HL-60 (cell line): ENCODE data around the gene PBRM1.

Experiments
- DNase-seq, 2 experiments: peaks; one replicate each; pipeline ENCODE4 v3.0.0-alpha.2; 2010 to 2020; ENCODE audit warnings: low read depth in 1 of 2, low spot score in 1 of 2
- H3K27ac ChIP-seq: fragments of 250-450 bp; sonication (Bioruptor Pico); replicated peaks from 2 replicates; pipeline ENCODE4 v1.5.1; 2020; ENCODE audit warnings: mild to moderate bottlenecking, moderate library complexity
- H3K27me3 ChIP-seq: fragments of 250-450 bp; sonication (Bioruptor Pico); 2 replicates; pipeline ENCODE4 v1.5.1; 2021; ENCODE audit warnings: mild to moderate bottlenecking, moderate library complexity; ENCODE audit not compliant: insufficient read depth, poor library complexity, severe bottlenecking
- H3K4me3 ChIP-seq: replicated peaks from 2 replicates; pipeline ENCODE4 v1.5.1; 2011; ENCODE audit warnings: mild to moderate bottlenecking, control low read depth, low read length; ENCODE audit not compliant: insufficient read depth
- CTCF ChIP-seq: IDR thresholded peaks from one replicate; pipeline ENCODE4 v1.5.1; 2011; ENCODE audit warnings: low read length, control low read depth, inconsistent platforms; ENCODE audit not compliant: insufficient read depth
- GABPA ChIP-seq: IDR thresholded peaks from 2 replicates; pipeline ENCODE4 v1.6.1; 2012; ENCODE audit warnings: low read depth
- POLR2AphosphoS5 ChIP-seq: IDR thresholded peaks from 2 replicates; pipeline ENCODE4 v1.6.1; 2012; ENCODE audit warnings: low read depth
- SPI1 ChIP-seq: IDR thresholded peaks from 2 replicates; pipeline ENCODE4 v1.6.1; 2012; ENCODE audit warnings: low read depth, mild to moderate bottlenecking, borderline replicate concordance
- TF ChIP-seq, protein P1 (sequence below): IDR thresholded peaks from 2 replicates; pipeline ENCODE4 v1.6.1; 2012; ENCODE audit warnings: low read depth; ENCODE audit not compliant: insufficient replicate concordance

PBRM1 gene

DNA sequence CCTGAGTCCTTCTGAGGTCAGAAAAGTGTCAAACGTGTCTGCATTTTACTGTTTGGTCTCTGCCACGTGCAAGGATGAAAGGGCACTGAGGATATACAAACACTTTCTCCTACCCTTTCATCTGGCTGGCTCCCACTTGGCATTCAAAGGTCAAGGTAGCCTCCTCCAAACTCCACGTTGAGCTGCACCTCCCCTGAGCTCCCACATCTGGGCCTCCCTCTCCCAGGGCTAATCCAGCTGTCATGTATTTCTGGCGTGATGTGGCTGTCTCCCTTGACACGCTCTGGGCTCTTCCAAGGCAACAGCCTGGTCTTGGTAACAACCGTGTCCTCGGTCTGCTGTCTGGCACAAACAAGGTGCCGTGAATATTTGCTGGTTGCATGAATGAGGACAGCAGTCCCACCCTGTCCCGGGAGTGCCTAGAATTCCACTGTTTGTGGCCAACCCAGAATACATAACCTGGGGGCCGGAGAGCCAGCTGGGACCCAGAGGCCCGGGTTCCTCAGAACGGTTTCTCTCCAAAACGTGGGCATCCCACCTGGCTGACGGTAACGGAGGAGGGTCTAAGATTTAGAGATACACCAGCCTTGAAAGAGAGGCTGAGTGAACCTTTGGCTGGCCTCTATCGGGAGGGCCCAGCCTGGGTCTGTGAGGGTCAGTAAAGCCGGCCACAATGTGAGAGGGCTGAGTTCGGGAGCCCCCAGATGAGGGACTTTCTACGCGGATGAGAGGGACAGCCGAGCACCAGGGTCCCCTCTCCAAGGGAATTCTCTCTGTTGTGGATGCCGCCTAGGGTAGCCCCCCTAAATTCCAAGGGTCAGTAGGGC lies 19.1 kb upstream of the PBRM1 start:
- Histone ChIP-seq H3K4me3 (peak overlapping the region; percentile 76), H3K27me3 (no peaks in the 10 kb centered on the region), H3K27ac (peak overlapping the region; percentile 90)
- peak in 1 of 2 experiments; percentile 23 for DNase-seq
- TF ChIP-seq, protein P1, sequence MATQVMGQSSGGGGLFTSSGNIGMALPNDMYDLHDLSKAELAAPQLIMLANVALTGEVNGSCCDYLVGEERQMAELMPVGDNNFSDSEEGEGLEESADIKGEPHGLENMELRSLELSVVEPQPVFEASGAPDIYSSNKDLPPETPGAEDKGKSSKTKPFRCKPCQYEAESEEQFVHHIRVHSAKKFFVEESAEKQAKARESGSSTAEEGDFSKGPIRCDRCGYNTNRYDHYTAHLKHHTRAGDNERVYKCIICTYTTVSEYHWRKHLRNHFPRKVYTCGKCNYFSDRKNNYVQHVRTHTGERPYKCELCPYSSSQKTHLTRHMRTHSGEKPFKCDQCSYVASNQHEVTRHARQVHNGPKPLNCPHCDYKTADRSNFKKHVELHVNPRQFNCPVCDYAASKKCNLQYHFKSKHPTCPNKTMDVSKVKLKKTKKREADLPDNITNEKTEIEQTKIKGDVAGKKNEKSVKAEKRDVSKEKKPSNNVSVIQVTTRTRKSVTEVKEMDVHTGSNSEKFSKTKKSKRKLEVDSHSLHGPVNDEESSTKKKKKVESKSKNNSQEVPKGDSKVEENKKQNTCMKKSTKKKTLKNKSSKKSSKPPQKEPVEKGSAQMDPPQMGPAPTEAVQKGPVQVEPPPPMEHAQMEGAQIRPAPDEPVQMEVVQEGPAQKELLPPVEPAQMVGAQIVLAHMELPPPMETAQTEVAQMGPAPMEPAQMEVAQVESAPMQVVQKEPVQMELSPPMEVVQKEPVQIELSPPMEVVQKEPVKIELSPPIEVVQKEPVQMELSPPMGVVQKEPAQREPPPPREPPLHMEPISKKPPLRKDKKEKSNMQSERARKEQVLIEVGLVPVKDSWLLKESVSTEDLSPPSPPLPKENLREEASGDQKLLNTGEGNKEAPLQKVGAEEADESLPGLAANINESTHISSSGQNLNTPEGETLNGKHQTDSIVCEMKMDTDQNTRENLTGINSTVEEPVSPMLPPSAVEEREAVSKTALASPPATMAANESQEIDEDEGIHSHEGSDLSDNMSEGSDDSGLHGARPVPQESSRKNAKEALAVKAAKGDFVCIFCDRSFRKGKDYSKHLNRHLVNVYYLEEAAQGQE, result no peak
- TF ChIP-seq GABPA (no peak), POLR2AphosphoS5 (no peak), SPI1 (no peak), CTCF (no peak)

GRCh38 chr3:52703341-52703740 lies 17.6 kb upstream of the PBRM1 start:
- TF ChIP-seq POLR2AphosphoS5, result no peak
- no peak for TF ChIP-seq SPI1
- no peak for TF ChIP-seq CTCF
- TF ChIP-seq GABPA, result no peak
- TF ChIP-seq, protein P1, result no peak
- no peaks in the 10 kb centered on the region for H3K27me3 ChIP-seq
- no peak overlapping the region for H3K27ac ChIP-seq
- DNase-seq, result no peak
- no peak overlapping the region for H3K4me3 ChIP-seq

GRCh38 chr3:52697632-52697965 lies 11.9 kb upstream of the PBRM1 start:
- TF ChIP-seq GABPA (no peak), SPI1 (no peak), POLR2AphosphoS5 (no peak), CTCF (no peak)
- TF ChIP-seq, protein P1, result no peak
- H3K27me3 ChIP-seq, result no peaks in the 10 kb centered on the region
- DNase-seq, result no peak
- H3K27ac ChIP-seq, result no peak overlapping the region
- H3K4me3 ChIP-seq, result no peak overlapping the region
